Skeletal muscle tissue (tissue), 4 donors: ENCODE measurements around the gene DLK1. TPM values are rescaled to one million over a fixed set of nuclear protein-coding genes. Genes with fewer than 3 reads are reported as not detected.

ENCODE experiments used
- H3K27ac ChIP-seq: one replicate; pipeline ENCODE4 v1.7.0; 2013; ENCODE audit warnings: mild to moderate bottlenecking, low read depth, low read length, inconsistent platforms
- H3K27me3 ChIP-seq, 3 donors: one replicate each; pipeline ENCODE4 v1.7.0; 2013; ENCODE audit warnings: low read length in 3 of 3; ENCODE audit not compliant: control insufficient read depth in 3 of 3, insufficient read depth in 3 of 3
- H3K36me3 ChIP-seq, 3 donors: one replicate each; pipeline ENCODE4 v1.7.0; 2013; ENCODE audit warnings: low read length in 3 of 3; ENCODE audit not compliant: control insufficient read depth in 3 of 3, insufficient read depth in 3 of 3
- H3K4me1 ChIP-seq, 3 donors: one replicate each; pipeline ENCODE4 v1.7.0; 2013; ENCODE audit warnings: low read length in 3 of 3, mild to moderate bottlenecking in 3 of 3; ENCODE audit not compliant: control insufficient read depth in 3 of 3, insufficient read depth in 3 of 3
- H3K4me3 ChIP-seq, 3 donors: one replicate each; pipeline ENCODE4 v1.7.0; 2013; ENCODE audit warnings: low read length in 3 of 3
- H3K9ac ChIP-seq, 3 donors: one replicate each; pipeline ENCODE4 v1.7.0; 2013; ENCODE audit warnings: low read length in 3 of 3, mild to moderate bottlenecking in 3 of 3, moderate library complexity in 2 of 3, low read depth in 1 of 3
- H3K9me3 ChIP-seq, 3 donors: one replicate each; pipeline ENCODE4 v1.7.0; 2013; ENCODE audit warnings: low read length in 3 of 3; ENCODE audit not compliant: control insufficient read depth in 3 of 3
- total RNA-seq: library from RNA; depleted of rRNA; stranded (reverse); fragments of >200 nt; gene quantifications from one replicate; pipeline ENCODE4 v1.2.3, GENCODE V29; 2014
- donor health status: Osteomylitis.

DLK1 gene
- total RNA-seq, 1 donor from 2014 or later, result 283 TPM

DNA sequence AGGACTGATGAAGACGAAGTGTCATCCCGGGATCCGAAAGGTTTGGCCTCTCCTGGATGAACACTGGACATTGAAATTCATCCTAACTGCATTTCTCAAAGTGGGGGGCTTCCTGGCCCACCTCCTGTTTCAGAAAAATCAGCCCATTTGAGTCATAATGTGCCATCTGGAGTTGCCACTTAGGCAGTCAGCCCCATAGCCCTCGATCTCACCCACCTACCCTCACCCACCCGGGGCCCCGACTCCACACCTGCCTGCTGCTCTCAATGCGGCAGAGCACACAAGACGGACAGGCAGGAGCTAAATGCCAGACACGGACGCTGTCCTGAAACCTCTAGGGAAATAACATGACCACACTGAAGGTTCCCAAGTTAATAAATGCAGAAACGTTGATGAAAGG lies 12.6 kb downstream of the DLK1 start:
- H3K27ac ChIP-seq, result no peak overlapping the region
- peaks cover 2 to 12% (median 3%) of the 10 kb centered on the region in 3 donors for H3K27me3 ChIP-seq
- H3K4me3 ChIP-seq, result no peak overlapping the region
- H3K36me3 ChIP-seq, result no peaks in the 10 kb centered on the region
- no peaks in the 10 kb centered on the region for H3K9me3 ChIP-seq
- H3K4me1 ChIP-seq, result no peaks in the 10 kb centered on the region
- no peak overlapping the region for H3K9ac ChIP-seq

DNA sequence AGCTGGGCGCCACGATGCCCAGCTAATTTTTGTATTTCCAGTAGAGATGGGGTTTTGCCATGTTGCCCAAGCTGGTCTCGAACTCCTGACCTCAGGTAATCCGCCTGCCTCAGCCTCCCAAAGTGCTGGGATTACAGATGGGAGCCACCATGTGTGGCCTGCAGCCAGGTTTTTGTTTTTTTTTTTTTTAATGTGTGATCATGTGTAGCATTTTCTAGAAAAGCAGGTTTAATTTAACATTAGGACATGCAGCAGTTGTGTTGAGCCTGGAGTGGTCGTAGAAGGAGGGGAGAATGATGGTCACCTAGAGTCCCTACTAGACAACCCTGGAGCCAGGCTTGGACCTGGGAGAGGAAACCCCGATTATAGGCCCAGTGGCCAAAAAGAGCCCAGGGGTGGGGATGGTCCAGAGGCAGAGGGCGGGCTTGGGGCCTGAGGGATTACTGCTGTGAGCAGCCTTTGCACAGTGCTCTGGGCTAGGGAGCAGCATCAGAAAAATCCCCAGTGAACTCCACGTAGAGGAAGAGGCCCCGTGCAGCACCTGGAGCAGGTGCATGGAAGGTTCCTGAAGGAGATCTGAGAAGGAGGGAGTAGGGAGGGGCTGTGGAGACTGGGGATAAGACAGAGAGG lies 13.6 kb downstream of the DLK1 start:
- H3K27ac ChIP-seq, result no peak overlapping the region
- H3K4me1 ChIP-seq, result no peaks in the 10 kb centered on the region
- H3K4me3 ChIP-seq, result no peak overlapping the region
- no peaks in the 10 kb centered on the region for H3K9me3 ChIP-seq
- no peak overlapping the region for H3K9ac ChIP-seq
- no peaks in the 10 kb centered on the region for H3K36me3 ChIP-seq
- H3K27me3 ChIP-seq, result peaks cover 0 to 8% (median 2%) of the 10 kb centered on the region in 3 donors

DNA sequence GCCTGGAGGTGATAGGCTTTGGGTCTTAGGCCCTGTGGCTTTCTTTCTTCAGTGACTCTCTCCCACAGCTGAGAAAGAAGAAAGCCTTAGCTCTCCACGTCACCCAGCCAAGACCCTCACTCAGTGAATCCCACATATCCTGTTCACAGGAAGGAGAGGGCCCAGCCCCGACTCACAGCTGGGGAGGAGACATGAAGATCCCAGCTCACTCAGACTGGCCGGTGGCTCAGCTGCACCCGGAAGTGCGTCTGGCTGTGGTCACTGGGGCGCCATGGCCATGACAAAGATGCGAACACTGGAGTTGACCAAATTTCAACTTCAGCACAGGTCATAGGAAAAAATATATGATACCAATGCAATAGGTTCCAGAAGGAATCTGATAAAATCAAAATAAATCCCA lies 14.2 kb downstream of the DLK1 start:
- Histone ChIP-seq H3K4me1 (no peaks in the 10 kb centered on the region), H3K9ac (no peak overlapping the region), H3K9me3 (no peaks in the 10 kb centered on the region), H3K36me3 (no peaks in the 10 kb centered on the region), H3K27me3 (peaks cover 0 to 7% (median 2%) of the 10 kb centered on the region in 3 donors), H3K4me3 (no peak overlapping the region), H3K27ac (no peak overlapping the region)

DNA sequence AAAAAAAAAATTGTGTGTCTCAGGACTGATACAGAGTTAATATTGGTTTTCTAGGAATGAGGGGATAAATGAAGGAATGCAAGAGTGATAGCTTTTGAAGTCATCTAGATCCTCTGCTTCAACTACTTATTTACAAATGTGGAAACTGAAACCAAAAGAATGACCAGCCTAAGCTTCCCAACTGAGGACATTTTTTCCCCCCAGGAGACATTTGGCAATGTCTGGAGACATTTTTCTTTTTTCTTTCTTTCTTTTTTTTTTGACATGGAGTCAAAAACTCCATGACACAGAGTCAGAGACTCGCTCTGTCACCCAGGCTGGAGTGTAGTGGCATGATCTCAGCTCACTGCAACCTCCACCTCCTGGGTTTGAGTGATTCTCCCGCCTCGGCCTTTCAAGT lies 15.3 kb downstream of the DLK1 start:
- H3K4me1 ChIP-seq, result no peaks in the 10 kb centered on the region

DNA sequence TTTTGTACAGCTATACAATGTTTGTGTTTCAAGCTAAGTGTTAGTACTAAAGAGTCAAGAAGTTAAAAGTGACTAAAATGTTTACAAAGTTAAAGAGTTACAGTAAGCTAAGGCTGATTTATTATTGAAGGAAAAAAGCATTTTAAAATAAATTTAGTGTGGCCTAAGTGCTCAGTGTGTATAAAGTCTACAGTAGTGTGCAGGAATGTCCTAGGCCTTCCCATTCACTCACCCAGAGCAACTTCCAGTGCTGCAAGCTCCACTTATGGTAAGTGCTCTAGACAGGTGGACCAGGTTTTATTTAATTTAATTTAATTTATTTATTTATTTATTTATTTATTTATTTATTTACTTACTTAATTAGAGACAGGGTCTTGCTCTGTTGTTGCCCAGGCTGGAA lies 19.6 kb downstream of the DLK1 start:
- no peaks in the 10 kb centered on the region for H3K4me1 ChIP-seq
- H3K27ac ChIP-seq, result no peak overlapping the region
- no peak overlapping the region for H3K4me3 ChIP-seq
- peaks cover 0 to 2% (median under 1%) of the 10 kb centered on the region in 3 donors for H3K27me3 ChIP-seq
- no peak overlapping the region for H3K9ac ChIP-seq
- H3K9me3 ChIP-seq, result no peaks in the 10 kb centered on the region
- H3K36me3 ChIP-seq, result no peaks in the 10 kb centered on the region

More for the DNA sequence above, 15.3 kb downstream of the DLK1 start:
- Histone ChIP-seq H3K4me3 (no peak overlapping the region), H3K9ac (no peak overlapping the region), H3K9me3 (no peaks in the 10 kb centered on the region), H3K36me3 (no peaks in the 10 kb centered on the region), H3K27ac (no peak overlapping the region), H3K27me3 (peaks cover 0 to 7% (median 2%) of the 10 kb centered on the region in 3 donors)

DNA sequence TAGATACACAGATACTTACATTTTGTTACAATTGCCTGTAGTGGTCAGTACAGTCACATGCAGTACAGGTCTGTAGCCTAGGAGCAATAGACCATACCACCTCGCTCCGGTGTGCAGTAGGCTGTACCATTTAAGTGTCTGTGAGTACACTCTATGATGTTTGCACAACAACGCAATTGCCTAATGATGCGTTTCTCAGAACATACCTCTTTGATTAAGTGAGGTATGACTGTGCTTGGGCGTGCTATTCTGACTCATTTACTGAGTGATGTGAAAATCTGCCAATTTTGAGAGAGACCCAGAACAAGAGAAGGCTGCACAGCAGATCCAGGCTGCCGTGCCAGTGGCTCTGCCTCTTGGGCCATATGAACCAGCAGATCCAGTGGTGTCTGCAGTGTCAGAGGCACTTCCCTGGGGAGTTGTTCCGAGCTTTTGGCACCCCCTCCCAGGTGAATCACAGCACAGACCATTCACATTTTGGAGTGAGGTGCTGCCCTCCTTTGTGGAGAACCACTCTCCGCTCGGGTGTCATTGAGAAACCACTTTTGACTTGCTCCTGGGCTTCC lies 20.4 kb downstream of the DLK1 start:
- Histone ChIP-seq H3K4me3 (no peak overlapping the region), H3K9ac (no peak overlapping the region), H3K27ac (no peak overlapping the region), H3K9me3 (no peaks in the 10 kb centered on the region), H3K4me1 (no peaks in the 10 kb centered on the region), H3K36me3 (no peaks in the 10 kb centered on the region), H3K27me3 (peaks cover 0 to 5% (median 2%) of the 10 kb centered on the region in 3 donors)

DNA sequence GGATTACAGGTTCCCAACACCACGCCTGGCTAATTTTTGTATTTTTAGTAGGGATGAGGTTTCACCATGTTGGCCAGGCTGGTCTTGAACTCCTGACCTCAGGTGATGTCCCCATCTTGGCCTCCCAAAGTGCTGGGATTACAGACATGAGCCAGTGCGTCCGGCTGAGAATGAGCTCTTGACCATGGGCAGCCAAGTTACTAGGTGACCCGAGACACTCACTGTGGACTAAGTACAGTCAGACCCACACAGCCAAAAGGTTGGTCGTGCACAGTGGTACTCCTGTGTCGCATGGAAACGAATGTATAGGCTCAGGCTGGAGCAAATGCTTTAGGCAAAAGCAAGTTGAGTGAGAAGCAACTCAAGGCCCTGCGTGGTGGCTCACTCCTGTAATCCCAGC lies 21.0 kb downstream of the DLK1 start:
- no peaks in the 10 kb centered on the region for H3K4me1 ChIP-seq
- H3K27me3 ChIP-seq, result peaks cover 0 to 5% (median 2%) of the 10 kb centered on the region in 3 donors
- H3K9ac ChIP-seq, result no peak overlapping the region
- H3K36me3 ChIP-seq, result no peaks in the 10 kb centered on the region
- no peaks in the 10 kb centered on the region for H3K9me3 ChIP-seq
- H3K4me3 ChIP-seq, result no peak overlapping the region
- H3K27ac ChIP-seq, result no peak overlapping the region

DNA sequence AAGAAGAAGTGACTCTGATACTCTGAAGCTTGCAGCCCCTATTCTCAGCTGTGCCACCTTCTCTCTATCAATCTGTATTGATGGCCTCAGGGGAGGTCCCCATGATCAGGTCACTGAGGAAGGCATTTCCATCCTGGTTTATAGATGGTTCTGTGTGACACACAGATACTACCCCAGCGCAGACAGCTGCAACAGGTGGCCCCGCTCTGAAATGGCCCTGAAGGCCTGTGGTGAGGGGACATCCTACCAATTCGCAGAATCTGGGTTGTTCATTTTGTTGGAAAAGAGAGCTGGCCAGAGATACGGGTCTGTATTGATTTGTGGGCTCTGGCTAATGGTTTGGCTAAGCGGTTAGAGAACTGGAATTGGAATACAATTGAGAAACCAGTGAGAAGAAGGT lies 21.7 kb downstream of the DLK1 start:
- Histone ChIP-seq H3K27me3 (peaks cover 0 to 11% (median 2%) of the 10 kb centered on the region in 3 donors), H3K27ac (no peak overlapping the region), H3K4me3 (no peak overlapping the region), H3K4me1 (no peaks in the 10 kb centered on the region), H3K36me3 (no peaks in the 10 kb centered on the region), H3K9ac (no peak overlapping the region), H3K9me3 (no peaks in the 10 kb centered on the region)

DNA sequence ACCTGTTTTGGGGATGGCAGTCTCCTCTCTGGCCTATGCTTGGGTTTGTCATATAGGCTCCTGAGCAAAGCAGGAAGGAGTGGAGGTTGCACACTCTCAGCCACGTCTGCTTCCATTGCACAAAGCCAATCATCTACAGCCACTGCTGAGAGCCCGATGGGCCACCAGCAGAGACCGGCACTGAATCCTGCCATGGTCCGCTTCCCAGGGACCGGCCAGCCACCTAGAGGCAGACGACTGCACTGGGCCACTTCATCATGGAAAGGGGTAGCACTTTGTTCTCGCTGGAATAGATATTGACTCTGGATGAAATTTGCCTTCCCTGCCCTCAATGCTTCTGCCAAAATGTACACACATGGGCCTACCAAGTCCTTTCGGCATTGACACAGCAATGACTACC lies 22.3 kb downstream of the DLK1 start:
- Histone ChIP-seq H3K36me3 (no peaks in the 10 kb centered on the region), H3K27ac (no peak overlapping the region), H3K27me3 (peaks cover 0 to 11% (median 2%) of the 10 kb centered on the region in 3 donors), H3K9ac (no peak overlapping the region), H3K4me1 (no peaks in the 10 kb centered on the region), H3K9me3 (no peaks in the 10 kb centered on the region), H3K4me3 (no peak overlapping the region)

DNA sequence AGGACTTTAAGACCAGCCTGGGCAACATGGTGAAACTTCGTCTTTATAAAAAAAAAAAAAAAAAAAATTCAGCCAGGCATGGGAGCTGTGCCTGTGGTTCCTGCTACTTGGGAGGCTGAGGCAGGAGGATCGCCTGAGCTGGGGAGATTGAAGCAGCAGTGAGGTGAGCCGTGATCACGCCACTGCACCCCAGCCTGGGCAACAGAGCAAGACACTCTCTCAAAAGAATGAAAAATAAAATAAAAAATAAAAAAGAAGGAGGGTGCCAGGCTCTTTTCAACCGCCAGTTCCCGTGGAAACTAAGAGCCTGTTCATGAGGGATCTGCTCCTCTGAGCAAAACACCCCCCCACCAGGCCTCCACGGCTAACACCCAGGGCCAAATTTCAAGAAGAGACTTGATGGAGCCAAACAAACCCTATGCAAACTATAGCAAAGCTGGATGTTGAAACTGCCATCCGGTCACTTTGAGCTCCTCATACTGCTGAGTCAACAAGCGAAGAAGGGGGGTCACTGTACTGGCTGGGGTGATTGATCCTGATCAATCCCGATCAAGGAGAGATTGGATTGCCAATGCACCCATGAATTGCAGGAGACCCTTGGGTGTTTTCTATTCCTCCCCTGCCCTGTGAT lies 23.4 kb downstream of the DLK1 start:
- no peak overlapping the region for H3K27ac ChIP-seq
- peaks cover 0 to 11% (median 2%) of the 10 kb centered on the region in 3 donors for H3K27me3 ChIP-seq
- no peaks in the 10 kb centered on the region for H3K9me3 ChIP-seq
- no peak overlapping the region for H3K9ac ChIP-seq
- H3K4me3 ChIP-seq, result no peak overlapping the region
- H3K36me3 ChIP-seq, result no peaks in the 10 kb centered on the region
- no peaks in the 10 kb centered on the region for H3K4me1 ChIP-seq
